A673 (cell line): Measurements from ENCODE around the gene ZNF418. TPM values are rescaled to one million over a fixed set of nuclear protein-coding genes. Genes with fewer than 3 reads are reported as not detected.

Experiments used
- Bru-seq: library from RNA; stranded (reverse); fragments of 400-500 nt; gene quantifications from one replicate; lab custom pipeline; 2021; lab: Mats Ljungman, UMichigan
- BruChase-seq, 2 experiments: library from RNA; stranded (reverse); fragments of 400-500 nt; gene quantifications; one replicate each; lab custom pipeline; 2021; lab: Mats Ljungman, UMichigan
- BruUV-seq: library from RNA; stranded (reverse); fragments of 400-500 nt; replicated peaks from 2 replicates; lab custom pipeline; 2021; lab: Mats Ljungman, UMichigan
- CTCF ChIA-PET: fragments of 300-600 bp; sonication (Branson Sonifier 250); formaldehyde crosslinking; loops from one replicate; lab custom pipeline; 2022; ENCODE audit warnings: antibody characterized with exemption; lab: Charles Lee
- POLR2A ChIA-PET: fragments of 300-600 bp; sonication (Branson Sonifier 250); formaldehyde crosslinking; loops from one replicate; lab custom pipeline; 2022; ENCODE audit warnings: antibody characterized with exemption; ENCODE audit not compliant: low non-redundant PET; lab: Charles Lee
- DNase-seq: peaks from one replicate; pipeline ENCODE4 v3.0.0-alpha.2; 2015; ENCODE audit warnings: low spot score
- H3K27ac ChIP-seq: fragments of 200-600 bp; sonication (generic); 2 replicates; pipeline ENCODE4 v1.5.1; 2016; ENCODE audit warnings: mixed run types, low read depth, mild to moderate bottlenecking, mixed read lengths, antibody characterized with exemption, low read length; ENCODE audit not compliant: poor library complexity, severe bottlenecking
- H3K27me3 ChIP-seq: fragments of 200-600 bp; sonication (generic); replicated peaks from 2 replicates; pipeline ENCODE4 v1.6.1; 2017; ENCODE audit warnings: mixed run types, low read depth, mild to moderate bottlenecking, mixed read lengths, antibody characterized with exemption, low read length; ENCODE audit not compliant: insufficient read depth, poor library complexity
- H3K36me3 ChIP-seq: fragments of 200-600 bp; sonication (generic); 2 replicates; pipeline ENCODE4 v1.6.1; 2016; ENCODE audit warnings: mixed run types, mild to moderate bottlenecking, mixed read lengths, antibody characterized with exemption, low read length; ENCODE audit not compliant: insufficient read depth, poor library complexity, severe bottlenecking
- H3K4me1 ChIP-seq: fragments of 200-600 bp; sonication (generic); 2 replicates; pipeline ENCODE4 v1.6.1; 2017; ENCODE audit warnings: mixed run types, mild to moderate bottlenecking, mixed read lengths, antibody characterized with exemption, low read length; ENCODE audit not compliant: insufficient read depth, poor library complexity, severe bottlenecking
- H3K4me3 ChIP-seq: fragments of 200-600 bp; sonication (generic); 2 replicates; pipeline ENCODE4 v1.5.1; 2016; ENCODE audit warnings: low read depth, mixed run types, mild to moderate bottlenecking, mixed read lengths, low read length; ENCODE audit not compliant: poor library complexity, severe bottlenecking
- H3K9me3 ChIP-seq: fragments of 200-600 bp; sonication (generic); 2 replicates; pipeline ENCODE4 v1.6.1; 2016; ENCODE audit warnings: mixed run types, low read depth, mild to moderate bottlenecking, mixed read lengths, antibody characterized with exemption, low read length; ENCODE audit not compliant: poor library complexity, severe bottlenecking
- CTCF ChIP-seq: fragments of 300-800, 200-600 bp; sonication (generic); conservative IDR thresholded peaks from 2 replicates; pipeline ENCODE4 v1.5.1; 2017; ENCODE audit warnings: low read depth, mild to moderate bottlenecking, antibody characterized with exemption, low read length, moderate library complexity, mixed read lengths
- EZH2 ChIP-seq: fragments of 200-600 bp; sonication (generic); IDR thresholded peaks from 2 replicates; pipeline ENCODE4 v1.6.1; 2017; ENCODE audit warnings: borderline replicate concordance, low read depth, mild to moderate bottlenecking, mixed read lengths, antibody characterized with exemption, low read length; ENCODE audit not compliant: poor library complexity, severe bottlenecking
- intact Hi-C: fragments of 100-400 bp; cut with micrococcal nuclease; formaldehyde crosslinking; loops from one replicate; pipeline ENCODE4 v1.10.0; 2022; ENCODE audit not compliant: unreplicated experiment
- long read RNA-seq: library from polyadenylated mRNA; stranded (forward); transcript quantifications from one replicate; pipeline ENCODE4 v2.0.0, GENCODE V29; 2022
- total RNA-seq: library from RNA; stranded (reverse); gene quantifications from 2 replicates; pipeline ENCODE4 v1.2.3, GENCODE V29; 2021

The ZNF418 gene
- total RNA-seq (16.9 and 22.9 TPM in 2 replicates), Bru-seq, nascent RNA (percentile 82 among the genes with signal in this experiment), BruChase-seq, experiment 1, labeled RNA remaining after a 2-hour chase (percentile 86 among the genes with signal in this experiment), BruChase-seq, experiment 2, labeled RNA remaining after a 6-hour chase (percentile 85 among the genes with signal in this experiment)
- long read RNA-seq, partial matches to known transcripts, result 0 of 8 reads
- long read RNA-seq, other reads (novel, unspliced or antisense), result 8 of 8 reads

DNA sequence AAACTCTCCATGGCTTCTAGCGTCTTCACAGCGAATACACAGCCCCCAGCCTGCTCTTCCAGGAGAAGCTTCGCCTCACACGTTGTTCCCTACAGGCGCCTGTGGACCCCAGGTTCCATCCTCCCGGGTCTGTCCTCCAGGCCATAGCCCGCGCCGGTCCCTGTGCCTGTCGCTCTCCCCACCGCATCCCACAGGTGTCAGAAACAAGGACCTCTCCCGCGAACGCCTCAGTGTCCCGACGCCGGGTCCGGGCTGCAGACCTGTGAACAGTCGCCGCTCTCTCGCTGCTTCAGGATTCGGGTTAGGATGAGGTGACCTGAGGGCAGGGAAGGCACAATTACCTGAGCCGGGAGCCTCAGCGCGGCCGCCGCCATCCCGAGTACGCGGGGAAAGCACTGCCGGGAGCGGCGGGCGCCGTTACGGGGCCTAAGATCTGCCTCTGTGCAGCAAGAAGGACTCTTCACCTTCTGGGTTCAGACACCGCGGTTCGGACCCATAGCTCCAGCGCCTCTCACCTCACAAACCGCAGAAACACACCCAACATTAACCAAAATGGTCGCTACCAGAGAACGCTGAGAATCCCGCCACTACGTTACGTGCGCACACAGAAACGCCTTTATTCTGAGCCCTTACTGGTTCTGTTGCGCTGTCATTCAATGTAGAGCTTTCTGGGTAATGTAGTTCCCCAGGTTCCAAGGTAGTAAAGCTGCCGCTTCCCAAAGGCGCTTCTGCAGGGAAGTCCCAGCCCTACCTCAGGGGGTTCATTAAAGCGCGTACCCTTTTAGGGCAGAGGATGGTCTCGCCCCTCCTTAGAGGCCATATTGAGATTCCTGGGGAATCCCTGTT is at the start of gene ZNF418:
TSS of gene ZNF418 (minus strand) at position 583 of the 846 bp plus-strand sequence. CDS start 1,580 bp downstream, outside the sequence.
- H3K36me3 ChIP-seq, result peaks cover 20% of the 10 kb centered on the region

DNA sequence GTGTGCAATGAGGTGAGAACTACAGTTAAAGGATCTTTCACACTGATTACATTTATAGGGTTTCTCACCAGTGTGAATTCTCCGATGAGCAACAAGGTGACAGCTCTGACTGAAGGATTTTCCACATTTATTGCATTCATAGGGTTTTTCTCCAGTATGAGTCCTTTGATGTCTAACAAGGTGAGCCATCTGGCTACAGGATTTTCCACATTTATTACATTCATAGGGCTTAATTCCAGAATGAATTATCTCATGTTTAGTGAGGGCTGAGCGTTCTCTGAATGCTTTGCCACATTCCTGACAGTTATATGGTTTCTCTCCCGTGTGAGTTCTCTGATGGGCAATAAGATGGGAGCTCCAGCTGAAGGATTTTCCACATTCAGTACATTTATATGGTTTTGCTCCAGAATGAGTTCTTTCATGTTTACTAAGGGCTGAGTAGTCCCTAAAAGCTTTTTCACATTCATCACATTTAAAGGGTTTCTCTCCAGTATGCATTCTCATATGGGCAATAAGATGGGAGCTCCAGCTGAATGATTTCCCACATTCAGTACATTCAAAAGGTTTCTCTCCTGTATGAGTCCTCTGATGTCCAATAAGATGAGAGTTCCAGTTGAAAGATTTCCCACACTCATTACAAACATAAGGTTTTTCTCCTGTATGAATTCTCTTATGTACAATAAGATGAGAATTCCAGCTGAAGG is 43.5 kb upstream of the ZNF418 start:
- H3K4me1 ChIP-seq, result no peaks in the 10 kb centered on the region
- intact Hi-C loops, result no loop called here
- no peak overlapping the region for H3K4me3 ChIP-seq
- no peaks in the 10 kb centered on the region for H3K27me3 ChIP-seq
- peaks cover 94% of the 10 kb centered on the region for H3K9me3 ChIP-seq
- no peak for DNase-seq
- ChIA-PET CTCF (no interaction called here), POLR2A (no interaction called here)
- BruUV-seq, result no TSS peak
- TF ChIP-seq EZH2 (no peak), CTCF (no peak)
- no peak overlapping the region for H3K27ac ChIP-seq
- H3K36me3 ChIP-seq, result peaks cover 56% of the 10 kb centered on the region

More for the DNA sequence above, at the start of gene ZNF418:
- intact Hi-C loops, result no loop called here
- Histone ChIP-seq H3K27ac (peak within 1 kb of the TSS; percentile 79), H3K9me3 (peaks cover 47% of the 10 kb centered on the region), H3K27me3 (no peaks in the 10 kb centered on the region), H3K4me1 (no peaks in the 10 kb centered on the region), H3K4me3 (peak within 1 kb of the TSS; percentile 82)
- TF ChIP-seq EZH2, result no peak
- no peak for TF ChIP-seq CTCF
- CTCF ChIA-PET, result no interaction called here
- DNase-seq, result peak; percentile 92
- POLR2A ChIA-PET, result no interaction called here
- BruUV-seq, result TSS peak; percentile 72

- Histone ChIP-seq H3K27ac (no peak within 1 kb of the TSS), H3K36me3 (peaks cover 21% of the 10 kb centered on the region), H3K4me1 (no peaks in the 10 kb centered on the region), H3K27me3 (no peaks in the 10 kb centered on the region), H3K9me3 (peaks cover 70% of the 10 kb centered on the region), H3K4me3 (no peak within 1 kb of the TSS)
- ChIA-PET POLR2A (no interaction called here), CTCF (no interaction called here)
- BruUV-seq, result no TSS peak
- DNase-seq, result no peak
- intact Hi-C loops, result no loop called here
- TF ChIP-seq EZH2, result no peak
- no peak for TF ChIP-seq CTCF
These were observed 39.2 kb upstream of the ZNF418 start, which contains the start of gene C19orf18 for GRCh38 chr19:57974434-57974833. C19orf18 (minus strand) TSS chr19:57974534; CDS start chr19:57974432, 102 bp downstream.
